Activated gamma-delta T cell (primary cell): Measurements from ENCODE around the gene TTC23L.
"Not testable (repeated sequence)": the region's sequence is repeated elsewhere in the genome, so short reads cannot be mapped to it uniquely, and the experiment has no call there.

Experiments used
- DNase-seq: peaks from one replicate; lab custom pipeline; 2025; lab: John Stamatoyannopoulos, UW
- total RNA-seq, 2 donors: gene quantifications; one replicate each; lab custom pipeline; 2026; lab: John Stamatoyannopoulos, UW

TTC23L gene, protein sequence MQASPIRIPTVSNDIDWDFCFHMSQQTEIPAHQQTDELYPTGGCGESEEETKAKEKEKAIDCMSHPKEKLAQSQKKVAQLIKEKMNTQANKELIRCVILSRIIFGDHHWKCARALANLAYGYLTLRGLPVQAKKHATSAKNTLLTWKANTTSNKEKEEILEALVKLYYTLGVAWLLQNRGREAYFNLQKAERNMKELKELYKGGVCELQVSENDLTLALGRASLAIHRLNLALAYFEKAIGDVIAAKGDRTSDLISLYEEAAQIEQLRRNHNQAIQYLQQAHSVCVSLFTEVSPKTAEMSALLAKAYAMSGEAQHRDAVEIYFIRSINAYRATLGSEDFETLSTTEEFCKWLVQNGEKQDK
- total RNA-seq, result 0.39 to 0.56 reads per million in 2 donors

- DNase-seq, result peak; percentile 85
Observed at GRCh38 chr5:34838785-34839714, at the start of gene TTC23L. TSS of gene TTC23L (plus strand) at chr5:34839164. CDS start at chr5:34840672, 1,508 bp downstream.

GRCh38 chr5:34789639-34790038 lies 49.3 kb upstream of the TTC23L start:
- DNase-seq, result no peak

GRCh38 chr5:34790069-34790468 lies 48.9 kb upstream of the TTC23L start:
- DNase-seq, result no peak

DNA sequence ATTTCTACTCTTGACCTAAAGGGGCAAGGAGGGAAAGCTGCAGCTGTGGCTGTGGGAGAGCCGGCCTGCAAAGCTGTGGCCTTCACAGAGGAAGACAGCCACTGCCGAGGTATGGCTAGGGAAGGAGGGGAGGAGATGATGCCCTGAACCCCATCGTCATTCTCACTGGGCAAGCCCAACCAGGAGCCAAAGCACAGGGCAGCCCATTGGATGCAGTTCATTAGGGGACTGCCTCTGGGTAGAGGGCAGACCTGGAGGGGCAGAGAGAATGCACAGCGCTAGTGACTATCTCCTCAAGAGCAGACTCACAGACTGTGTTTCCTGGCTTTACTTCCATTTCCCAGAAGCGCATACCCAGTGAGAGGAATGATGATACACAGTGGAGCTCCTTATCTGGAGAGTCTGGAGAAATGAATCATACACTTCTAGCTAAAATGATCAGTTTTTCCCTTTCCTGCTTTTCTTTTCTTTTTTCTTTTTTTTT lies 47.2 kb upstream of the TTC23L start:
- DNase-seq, result no peak

- DNase-seq, result no peak
Observed at GRCh38 chr5:34802834-34803563, 36.0 kb upstream of the TTC23L start.

DNA sequence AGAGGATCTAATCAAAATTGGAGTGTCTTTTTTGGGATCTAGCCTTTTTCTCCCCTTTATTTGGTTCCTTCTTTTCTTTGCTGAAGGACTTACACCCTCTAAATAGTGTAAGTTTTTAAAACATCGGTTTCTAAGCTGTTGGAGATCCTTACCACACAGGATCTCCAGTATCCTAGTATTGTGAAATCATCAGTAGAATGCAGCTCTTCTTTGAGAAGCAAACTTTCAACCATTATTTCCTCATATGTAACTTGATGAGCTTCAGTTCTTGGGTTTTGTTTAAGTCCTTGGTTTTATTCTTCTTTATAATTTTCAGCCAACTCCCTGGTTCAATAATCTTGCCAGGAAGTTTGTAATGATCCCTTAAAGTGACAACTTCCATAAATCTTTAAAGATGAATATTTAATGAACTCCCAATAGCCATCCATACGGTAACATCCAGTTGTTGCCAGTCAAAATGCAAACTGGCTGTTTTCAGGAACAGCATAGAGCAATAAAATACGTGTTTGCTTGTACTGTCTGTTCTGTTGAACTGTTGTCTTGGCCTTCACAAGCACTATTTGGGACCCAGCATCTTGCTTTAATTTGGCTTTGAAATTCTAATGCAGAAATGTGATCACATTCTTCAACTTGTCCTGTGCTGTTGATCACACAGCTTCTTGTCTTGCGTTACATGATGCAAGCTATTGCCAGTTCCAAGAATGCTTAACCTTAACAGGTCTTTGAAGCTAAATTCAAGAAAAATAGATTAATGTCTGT lies 34.8 kb upstream of the TTC23L start:
- DNase-seq, result no peak

DNA sequence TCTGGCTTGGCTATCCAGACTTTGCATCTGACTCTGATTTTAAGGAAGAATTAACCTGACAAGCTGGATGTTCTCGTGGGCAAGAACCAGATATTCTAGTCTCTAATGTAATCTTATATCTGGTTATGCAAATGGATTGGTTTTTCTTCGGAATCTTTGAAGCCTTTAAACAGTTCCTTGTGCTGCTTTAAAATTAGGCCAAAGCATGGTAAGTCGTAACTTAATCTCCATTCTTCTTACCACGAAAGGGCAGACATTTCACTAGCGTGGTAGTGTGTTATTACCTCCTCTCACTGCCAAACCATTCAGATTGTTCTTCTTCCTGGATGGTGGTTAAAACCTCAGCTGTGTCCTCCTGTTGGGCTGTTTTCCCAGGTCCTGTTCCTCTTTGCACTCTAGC lies 34.1 kb upstream of the TTC23L start:
- no peak for DNase-seq

DNA sequence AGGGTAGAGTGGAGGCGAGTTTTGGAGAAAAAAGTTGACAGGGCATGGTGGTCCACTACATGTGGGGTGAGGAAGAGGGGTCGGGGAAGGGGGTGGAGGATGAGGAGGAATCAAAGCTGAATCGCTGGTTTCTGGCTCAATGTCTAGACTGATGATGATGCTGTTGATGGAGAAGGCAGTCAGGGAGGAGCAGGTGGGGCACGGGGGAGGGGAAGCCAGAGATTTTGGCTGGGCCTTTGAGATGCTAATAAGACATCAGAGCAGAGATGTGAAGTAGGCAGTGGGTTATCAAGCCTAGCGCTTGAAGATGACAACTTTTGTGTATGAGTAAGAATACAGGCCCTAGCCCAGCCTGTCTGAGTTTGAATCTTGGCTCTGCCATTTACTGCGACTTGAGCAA lies 32.4 kb upstream of the TTC23L start:
- no peak for DNase-seq

DNA sequence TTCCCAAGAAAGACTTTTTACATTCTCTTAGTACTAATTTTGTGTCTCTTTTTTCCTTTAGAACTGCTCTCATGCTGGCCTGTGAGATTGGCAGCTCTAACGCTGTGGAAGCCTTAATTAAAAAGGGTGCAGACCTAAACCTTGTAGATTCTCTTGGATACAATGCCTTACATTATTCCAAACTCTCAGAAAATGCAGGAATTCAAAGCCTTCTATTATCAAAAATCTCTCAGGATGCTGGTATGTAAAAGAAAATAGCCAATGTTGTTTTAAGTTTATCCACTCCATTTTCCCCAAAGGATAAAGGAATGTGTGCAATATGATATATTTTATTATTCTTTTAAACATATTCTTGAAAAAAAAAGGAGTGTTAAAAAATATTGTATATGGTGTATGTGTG lies 27.3 kb upstream of the TTC23L start:
- DNase-seq, result no peak

DNA sequence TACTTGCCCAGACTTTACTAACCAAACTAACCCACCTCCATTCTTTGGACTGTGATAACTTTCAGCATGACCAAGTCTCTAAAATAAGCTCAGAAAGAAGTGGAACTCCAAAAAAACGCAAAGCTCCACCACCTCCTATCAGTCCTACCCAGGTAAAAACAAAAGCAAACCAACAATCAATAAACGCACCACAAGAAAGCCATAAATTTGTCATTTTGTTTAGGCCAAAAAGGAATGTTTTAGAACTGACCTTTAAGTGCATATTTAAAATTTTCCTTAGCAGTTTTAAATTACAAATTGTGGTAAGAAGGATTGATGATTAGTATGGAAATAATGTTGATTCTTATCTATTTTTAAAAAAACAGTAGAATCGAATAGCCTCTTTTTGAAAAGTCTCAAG lies 25.5 kb upstream of the TTC23L start:
- DNase-seq, result no peak

GRCh38 chr5:34817558-34818351 lies 21.2 kb upstream of the TTC23L start:
- DNase-seq, result no peak

- DNase-seq, result no peak
Observed at GRCh38 chr5:34818717-34819116, 20.2 kb upstream of the TTC23L start.

- DNase-seq, result no peak
Observed at GRCh38 chr5:34820593-34820992, 18.4 kb upstream of the TTC23L start.

DNA sequence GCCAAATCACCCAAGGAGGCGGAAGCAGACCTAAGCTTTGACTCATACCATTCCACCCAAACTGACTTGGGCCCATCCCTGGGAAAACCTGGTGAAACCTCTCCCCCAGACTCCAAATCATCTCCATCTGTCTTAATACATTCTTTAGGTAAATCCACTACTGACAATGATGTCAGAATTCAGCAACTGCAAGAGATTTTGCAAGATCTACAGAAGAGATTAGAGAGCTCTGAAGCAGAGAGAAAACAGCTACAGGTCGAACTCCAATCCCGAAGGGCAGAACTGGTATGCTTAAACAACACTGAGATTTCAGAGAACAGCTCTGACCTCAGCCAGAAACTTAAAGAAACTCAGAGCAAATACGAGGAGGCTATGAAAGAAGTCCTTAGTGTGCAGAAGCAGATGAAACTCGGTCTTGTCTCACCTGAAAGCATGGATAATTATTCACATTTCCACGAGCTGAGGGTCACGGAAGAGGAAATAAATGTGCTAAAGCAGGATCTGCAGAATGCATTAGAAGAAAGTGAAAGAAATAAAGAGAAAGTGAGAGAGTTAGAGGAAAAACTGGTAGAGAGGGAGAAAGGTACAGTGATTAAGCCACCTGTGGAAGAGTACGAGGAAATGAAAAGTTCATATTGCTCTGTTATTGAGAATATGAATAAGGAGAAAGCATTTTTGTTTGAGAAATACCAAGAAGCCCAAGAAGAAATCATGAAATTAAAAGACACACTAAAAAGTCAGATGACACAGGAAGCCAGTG lies 15.8 kb upstream of the TTC23L start:
- no peak for DNase-seq

GRCh38 chr5:34826347-34826746 lies 12.6 kb upstream of the TTC23L start:
- DNase-seq, result no peak

DNA sequence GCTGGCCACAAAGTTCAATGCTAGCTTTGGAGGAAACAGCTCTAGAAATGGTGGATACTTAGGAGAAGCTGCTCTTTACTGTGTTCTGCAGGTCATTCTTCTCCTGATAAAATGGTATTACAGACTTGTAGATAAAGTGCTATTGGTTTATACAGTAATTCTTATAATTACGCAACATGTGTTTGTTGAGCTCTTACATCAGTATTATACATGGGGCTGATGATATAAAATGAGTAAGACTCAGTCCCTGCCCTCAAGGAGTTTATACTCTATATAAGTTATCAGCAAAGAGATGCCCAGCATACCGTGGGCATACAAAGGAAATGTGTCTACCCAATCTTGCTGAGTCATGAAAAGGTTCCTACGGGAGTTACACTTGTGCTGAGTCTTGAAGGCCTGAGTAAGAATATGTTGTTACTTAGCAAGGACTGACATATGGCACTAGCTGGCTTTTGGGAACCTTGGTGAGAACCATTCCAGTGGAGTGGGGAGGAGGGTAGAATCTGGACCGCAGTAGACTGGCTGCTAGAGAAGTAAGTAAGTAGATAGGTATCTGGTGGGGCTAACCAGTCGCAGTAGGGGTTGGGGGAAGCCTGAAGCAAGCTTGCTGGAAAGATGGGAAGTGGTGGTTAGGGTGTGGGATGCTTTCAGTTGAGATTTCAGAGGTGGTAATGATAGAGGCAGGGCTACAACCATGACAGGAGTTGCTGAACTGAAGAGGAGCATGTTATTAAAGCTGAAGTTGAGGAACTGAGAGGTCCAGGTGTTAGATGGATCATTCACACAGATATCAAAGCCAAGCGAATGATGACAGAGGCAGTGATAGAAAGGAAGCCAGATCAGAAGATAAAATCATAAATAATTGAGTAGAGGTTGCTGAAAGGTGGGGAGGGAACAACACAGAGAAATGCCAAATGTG lies 11.1 kb upstream of the TTC23L start:
- DNase-seq, result no peak

GRCh38 chr5:34830827-34831226 lies 8.1 kb upstream of the TTC23L start:
- DNase-seq, result not testable (repeated sequence)

- DNase-seq, result no peak
Observed at GRCh38 chr5:34831303-34831702, 7.7 kb upstream of the TTC23L start.

- DNase-seq, result no peak
Observed at GRCh38 chr5:34832568-34832967, 6.4 kb upstream of the TTC23L start.
